Measurements from ENCODE around the gene RFX2.
A peak's percentile ranks its signal among the peaks of the same experiment; 100 is the strongest.
"Not testable (repeated sequence)": the region's sequence is repeated elsewhere in the genome, so short reads cannot be mapped to it uniquely, and the experiment has no call there.

The RFX2 gene

DNA sequence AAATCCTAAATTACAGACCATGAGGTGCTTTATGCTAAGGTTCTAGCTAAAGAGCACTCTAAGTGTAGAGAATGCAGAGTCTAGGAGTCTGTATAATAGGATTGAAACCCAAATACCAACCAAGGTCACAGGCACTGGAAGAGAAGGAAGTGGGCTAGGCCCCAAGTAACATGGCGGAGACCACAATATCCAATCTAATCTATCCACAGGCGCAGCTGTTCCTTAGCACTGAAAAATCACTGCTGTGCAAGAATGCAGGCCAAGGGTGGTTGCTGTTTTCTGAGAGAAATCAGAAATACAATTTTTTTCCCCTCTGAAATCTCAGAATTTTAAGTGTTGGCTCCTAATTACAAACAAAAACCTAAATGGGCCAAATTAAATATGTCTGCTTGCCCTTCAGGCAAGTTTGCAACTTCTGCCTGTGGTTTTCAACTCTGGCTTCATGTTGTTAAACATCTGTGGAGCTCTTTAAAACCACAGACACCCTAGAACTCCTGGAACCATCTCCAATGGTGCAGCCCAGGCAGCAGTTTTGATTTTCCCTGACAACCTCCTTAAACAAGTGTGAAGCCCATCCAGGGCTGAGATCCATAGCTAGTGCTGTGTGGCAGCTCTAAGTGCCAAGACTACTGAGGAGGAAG, 138.5 kb downstream of the RFX2 start:
- no peak for DNase-seq (ENCODE audit: low read depth)

DNA sequence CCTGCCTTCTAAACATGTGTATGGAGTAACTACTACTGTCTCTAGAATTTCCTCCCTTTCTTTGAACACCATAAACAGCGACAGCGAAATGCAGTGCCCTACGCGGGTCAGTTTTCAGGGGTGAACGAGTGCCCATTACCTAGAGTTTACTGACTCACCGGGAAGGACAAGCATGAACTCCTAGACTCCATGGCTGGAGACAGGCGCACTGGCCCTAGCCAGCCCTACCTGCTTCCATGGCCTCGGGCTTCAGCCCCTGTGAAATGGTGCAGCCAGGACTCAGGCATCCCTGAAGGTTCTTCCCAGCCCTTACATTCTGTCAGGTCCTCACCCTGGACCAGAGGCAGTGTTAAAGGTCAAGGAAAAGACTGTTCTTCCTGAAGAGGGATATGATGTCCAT, 140.8 kb downstream of the RFX2 start:
- DNase-seq (ENCODE audit: low read depth): no peak

DNA sequence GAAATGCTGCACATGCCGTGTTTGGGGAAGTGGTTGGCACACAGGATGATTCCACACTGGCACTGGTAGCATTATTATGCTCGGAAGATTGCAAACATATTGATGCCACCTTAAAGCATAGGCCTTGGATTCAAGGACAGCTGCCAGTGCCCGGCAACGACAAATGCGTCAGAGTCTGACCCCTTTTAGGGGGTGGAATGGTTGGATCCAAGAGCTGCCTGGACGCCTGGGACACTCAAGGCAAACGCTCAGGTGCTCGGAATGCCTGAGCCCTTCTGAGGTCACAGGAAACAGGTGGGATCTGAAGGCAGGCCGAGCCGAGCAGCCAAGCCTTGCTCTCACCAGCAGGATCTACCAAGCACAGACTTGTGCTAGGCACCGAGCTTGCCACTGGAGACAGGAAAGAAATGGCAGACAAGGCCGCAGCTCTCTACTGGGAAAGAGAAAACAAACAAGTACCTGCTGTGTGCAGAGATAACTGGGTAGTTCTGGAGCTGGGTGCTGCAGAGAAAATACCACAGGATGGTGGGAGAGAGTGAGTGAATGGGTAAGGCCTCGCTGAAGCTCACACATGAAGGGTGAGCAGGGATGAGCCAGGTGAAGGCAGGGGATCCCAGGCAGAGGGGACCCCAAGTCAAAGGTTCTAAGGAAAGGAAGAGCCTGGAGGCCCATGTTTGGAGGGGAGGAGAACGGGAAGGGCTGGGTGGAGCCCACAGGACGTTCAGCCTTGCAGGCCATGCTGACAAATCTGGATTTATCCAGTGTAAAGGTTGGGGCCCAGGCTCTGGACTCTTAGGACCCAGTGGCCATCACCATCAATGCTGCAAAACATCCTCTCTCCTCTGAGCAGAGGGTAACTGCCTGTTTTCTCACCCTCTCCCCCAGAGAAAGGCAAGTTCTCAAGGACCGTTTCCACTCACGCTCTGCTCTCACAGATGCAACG, 141.6 kb downstream of the RFX2 start:
- DNase-seq (ENCODE audit: low read depth): no peak

DNA sequence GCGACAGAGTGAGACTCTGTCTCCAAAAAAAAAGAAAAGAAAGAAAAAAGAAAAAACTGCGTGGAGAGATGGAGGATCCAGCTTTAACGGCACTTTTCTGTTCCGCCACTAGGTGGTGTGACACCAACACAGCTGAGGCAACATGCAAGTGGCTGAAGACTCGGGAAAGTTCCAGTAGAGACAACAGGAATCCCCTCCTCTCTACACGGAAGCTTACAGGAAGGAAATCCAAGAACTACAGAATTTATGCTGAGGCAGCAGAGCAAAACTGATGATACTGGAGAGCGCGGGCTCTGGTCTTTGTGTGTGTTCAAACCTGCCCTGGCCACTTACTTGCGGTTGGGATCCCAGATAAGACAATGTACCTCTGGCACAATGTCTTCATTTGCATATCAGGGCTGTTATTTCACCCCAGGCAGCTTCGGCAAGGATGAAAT, 142.3 kb downstream of the RFX2 start:
- peak; percentile 47 for DNase-seq (ENCODE audit: low read depth)

DNA sequence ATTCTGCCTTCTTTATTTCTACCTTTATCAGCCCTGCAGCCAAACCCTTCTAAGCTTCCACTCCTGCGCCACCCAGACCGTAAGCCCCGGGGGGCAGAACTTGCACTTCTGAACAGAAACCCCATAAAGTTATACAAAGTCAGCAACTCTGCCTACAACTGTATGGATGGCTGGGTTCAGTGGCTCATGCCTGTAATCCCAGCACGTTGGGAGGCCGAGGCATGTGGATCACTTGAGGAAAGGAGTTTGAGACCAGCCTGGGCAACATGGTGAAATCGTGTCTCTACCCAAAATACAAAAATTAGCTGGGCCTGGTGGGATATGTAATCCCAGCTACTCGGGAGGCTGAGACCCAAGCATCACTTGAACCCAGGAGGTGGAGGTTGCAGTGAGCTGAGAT, 142.7 kb downstream of the RFX2 start:
- no peak for DNase-seq (ENCODE audit: low read depth)

DNA sequence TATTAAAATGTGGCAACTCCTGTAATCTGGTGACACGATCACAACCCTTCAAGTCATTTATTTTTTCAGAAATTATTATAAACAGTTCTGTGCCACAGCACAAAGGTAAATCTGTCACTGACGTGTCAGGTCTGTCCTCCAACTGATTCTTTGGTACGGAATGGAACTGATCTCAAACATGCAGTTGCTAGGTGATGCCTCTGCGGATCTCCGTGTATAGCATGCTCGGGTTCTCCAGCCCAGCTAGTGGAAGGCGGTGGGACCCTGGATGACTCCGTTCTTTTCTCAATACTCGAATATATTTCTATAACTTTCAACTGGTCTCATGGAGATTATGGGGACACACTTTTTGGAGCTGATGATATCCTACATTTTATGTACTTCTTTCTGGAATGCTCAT, 143.4 kb downstream of the RFX2 start:
- DNase-seq (ENCODE audit: low read depth): no peak

DNA sequence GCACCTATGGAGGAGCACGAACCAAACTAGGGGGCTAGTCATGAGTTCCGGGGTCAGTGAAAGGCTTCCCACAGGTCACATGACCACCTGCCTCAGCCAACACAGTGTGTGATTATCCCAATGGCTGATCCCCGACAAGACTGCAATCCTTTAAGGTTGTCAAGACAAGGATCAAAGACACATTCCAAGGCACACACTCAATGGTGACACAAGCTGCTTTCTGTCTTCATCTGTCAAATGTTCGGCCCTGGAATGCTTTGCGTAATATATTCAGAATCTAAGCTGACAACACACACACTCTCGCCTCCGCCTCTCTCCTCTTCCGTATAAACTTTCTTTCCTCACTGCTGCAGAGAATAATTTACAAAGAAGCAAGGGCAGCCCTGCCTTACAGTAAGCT, 144.1 kb downstream of the RFX2 start:
- no peak for DNase-seq (ENCODE audit: low read depth)

DNA sequence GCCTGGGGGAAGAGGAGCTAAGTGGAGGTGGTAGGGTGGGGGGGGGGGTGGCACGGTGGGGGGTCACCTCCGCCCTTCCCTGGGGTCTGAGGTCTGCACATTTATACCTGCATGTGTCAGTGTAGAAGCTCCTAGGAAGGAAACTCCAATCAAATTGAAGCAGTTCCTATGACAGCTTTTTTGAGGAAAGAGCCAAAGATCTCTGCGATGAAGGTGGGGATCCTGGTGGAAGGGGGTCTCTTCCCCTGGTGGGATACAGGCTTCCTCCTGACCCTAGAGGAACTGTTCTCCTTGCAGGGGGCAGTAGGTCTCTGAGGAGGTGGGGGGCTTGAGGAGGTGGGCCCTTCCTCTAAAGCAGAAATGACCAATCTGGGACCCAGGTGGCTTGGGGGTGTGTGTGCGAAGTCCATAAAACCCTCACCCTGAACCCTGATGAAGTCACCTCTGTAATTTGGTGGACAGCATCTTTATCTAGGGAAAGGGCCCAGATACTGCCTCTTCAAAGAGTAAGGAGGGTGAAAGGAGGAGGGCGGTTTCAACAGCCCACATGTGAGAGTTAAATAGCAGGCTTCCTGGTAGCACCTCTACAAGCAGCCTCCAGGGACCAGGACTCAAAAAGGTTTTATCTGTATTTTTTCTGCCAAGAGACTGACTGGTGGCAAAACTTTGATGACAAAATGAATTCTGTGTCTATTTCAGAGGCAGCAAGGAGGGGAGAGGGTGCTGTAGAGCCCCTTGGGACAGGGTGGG, 145.3 kb downstream of the RFX2 start:
- DNase-seq (ENCODE audit: low read depth): no peak

DNA sequence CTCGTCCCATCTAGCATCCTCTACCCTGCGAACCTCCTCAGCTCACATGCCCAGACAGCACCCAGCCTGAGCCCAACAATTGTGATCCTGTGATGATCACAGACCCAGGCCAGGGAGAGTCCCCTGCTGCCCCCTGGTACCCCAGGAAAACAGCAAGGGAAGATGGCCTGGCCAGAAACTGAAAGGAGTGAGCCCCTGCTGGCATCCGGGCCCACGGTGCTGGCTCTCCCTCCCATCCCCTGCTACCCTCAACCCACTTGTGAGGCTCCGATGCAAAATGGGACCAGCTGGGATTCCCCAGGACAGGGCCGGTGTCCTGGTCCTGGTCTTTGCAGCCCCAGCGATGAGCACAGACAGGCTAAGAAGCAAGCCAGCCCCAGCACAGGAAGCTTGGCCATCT, 146.4 kb downstream of the RFX2 start:
- no peak for DNase-seq (ENCODE audit: low read depth)

DNA sequence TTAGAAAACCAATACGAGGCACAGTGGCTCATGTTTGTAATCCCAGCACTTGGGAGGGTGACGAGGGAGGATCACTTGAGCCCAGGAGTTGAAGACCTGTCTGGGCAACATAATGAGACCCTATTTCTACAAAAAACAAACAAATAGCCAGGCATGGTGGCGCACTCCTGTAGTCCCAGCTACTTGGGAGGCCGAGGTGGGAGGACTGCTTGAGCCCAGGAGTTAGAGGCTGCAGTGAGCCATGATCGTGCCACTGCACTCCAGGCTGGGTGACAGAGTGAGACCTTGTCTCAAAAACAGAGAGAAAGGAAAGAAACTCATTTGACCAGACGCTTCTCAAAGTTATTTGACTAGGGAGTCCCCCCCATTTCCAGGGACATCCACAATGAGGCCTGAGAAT, 147.0 kb downstream of the RFX2 start:
- not testable (repeated sequence) for DNase-seq (ENCODE audit: low read depth)

DNA sequence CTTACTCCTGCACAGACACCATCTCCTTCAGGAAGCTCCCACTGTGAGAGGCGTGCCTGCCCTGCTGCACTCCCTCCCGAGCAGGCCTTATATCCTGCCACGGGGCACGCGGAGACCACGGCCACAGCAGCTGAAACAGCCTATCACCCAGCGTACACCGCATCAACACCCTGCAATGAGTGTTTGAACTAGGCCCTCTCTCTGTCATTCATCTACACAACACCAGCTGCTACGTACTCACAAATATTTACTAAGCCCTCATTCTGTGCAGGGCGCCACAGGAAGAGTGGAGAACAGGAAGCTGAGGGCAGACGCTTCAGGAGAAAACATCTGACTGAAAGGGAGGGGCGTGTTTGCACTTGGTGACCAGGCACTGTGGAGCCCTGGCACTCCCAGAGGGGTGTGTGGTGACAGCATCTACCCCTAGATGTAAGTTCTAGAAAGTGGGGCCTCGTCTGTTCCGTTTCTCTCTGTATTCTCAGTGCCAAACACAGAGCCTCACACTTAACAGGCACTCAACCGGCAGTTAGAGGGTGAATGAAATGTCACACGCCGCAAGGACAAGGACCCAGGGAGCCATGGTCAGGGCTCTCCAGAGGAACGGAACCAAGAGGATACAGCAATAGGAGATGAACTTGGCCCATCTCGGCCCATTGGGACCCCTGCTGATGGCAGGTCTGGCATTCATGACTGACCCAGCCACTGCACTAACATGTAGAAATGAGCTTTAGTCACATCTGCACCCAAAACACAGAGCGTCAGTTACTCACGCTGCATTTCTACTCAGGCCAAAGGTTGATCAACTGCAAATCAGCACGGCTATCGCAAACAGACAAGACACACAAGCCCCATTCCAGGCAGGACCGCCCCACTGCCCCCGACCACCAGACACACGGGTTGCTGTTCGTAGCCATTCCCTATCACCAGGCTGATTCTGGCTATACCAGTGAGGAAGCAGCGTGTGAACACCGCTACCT, 148.0 kb downstream of the RFX2 start:
- DNase-seq (ENCODE audit: low read depth): peak; percentile 43

DNA sequence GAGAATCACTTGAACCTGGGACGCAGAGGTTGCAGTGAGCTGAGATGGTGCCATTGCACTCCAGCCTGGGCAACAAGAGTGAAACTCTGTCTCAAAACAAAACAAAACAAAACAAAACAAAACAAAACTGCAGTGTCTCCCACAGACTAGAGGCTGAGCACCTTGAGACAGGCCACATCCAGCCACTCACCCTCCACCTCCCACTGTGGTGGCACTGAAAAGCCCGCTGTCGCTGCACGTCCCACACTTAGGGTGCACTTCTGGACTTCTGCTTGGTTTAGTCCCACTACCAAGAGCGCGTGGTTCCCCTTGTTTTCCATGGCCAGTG, 148.7 kb downstream of the RFX2 start:
- not testable (repeated sequence) for DNase-seq (ENCODE audit: low read depth)

DNA sequence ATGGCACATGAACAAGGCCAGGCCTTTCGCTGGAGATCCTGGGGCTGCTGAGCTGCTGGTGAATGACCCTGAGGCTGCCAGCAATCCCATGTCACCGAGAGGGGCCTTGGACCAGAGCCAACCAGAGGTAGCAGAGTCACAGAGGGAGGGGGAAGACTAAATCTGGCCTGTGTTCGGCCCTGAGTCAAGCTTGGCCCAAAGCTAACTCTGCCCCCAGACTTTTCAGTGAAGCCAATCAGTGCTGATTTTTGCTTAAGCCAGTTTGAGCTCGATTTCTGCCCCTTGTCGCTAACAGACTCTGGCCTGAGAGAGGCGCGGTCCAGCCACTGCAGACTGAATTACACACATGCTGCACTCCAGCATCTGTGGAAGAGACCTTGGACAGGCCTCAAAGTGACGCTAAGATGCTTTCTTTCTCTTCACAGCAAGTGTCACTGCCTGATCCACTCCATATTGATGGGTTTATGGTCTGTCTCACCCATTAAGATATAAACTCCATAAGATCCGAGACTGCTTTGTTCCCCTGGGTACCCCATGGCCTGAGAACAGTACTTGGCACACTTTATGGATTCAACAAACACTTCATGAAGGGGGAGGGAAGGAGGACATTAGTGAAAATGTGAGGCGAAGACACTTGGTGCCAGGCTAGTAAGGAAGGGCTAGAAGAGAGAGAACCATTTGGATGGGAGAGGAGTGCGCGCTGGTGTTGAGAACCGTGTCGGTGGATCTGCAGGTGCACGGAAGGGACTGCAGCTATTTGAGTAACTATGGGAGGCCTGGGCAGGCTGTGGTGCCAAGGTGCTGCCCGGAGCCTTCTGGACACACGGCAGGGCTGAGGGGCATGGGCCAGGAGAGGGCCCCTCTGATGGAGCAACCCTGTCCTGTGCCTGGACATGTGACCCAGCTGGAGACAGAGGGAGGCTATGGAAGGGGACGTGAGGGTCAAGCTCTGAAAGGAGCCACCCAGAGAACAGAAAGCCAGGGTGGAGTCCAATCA, 150.0 kb downstream of the RFX2 start:
- no peak for DNase-seq (ENCODE audit: low read depth)

DNA sequence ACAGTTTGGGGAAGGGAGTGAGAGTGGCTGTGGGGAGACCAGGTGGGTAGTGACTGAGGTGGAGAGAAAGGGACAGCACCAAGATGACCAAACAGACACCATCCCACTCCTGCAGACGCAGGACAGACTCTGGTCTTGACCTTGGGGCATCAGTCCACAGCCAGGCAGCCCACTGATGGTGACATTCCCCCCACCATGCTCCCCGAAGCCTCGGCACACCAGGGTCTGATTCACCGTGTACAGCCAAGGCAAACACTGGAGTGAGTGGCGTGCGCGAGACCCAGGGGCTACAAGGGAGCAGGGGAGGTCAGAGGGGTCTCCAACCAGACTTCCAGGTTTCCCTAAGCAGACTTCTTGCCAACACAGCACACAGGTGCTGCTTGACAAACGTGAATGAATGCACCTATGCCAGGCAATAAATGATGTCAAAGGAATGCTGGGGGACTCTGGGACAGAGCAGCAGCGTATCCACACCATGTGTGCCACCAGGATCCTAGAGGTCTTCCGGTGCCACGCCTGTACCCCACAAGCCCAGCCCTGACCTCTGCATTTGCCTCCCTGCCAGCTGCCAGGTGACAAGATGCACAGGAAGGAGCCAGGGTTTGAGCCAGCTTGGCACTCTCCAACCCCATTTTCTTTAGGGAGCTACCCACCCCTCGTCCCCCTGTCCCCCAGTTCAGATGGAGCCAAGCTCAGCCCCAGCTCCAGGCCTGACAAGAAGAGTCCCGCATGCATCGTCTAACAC, 150.9 kb downstream of the RFX2 start:
- DNase-seq (ENCODE audit: low read depth): no peak

DNA sequence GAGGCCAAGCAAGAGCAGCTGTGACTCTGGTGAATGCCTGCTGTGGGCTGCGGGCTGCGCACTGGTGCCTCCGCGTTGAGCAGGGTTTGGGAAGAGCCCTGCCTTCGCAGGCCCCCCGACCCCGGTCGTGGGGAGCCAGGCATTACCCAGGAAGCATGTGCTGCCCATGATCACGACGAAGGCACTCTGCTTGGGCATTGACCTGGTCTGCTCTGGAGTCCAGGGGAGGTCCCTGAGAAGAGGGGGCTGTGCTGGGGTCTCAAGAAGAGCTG, 151.5 kb downstream of the RFX2 start:
- no peak for DNase-seq (ENCODE audit: low read depth)

DNA sequence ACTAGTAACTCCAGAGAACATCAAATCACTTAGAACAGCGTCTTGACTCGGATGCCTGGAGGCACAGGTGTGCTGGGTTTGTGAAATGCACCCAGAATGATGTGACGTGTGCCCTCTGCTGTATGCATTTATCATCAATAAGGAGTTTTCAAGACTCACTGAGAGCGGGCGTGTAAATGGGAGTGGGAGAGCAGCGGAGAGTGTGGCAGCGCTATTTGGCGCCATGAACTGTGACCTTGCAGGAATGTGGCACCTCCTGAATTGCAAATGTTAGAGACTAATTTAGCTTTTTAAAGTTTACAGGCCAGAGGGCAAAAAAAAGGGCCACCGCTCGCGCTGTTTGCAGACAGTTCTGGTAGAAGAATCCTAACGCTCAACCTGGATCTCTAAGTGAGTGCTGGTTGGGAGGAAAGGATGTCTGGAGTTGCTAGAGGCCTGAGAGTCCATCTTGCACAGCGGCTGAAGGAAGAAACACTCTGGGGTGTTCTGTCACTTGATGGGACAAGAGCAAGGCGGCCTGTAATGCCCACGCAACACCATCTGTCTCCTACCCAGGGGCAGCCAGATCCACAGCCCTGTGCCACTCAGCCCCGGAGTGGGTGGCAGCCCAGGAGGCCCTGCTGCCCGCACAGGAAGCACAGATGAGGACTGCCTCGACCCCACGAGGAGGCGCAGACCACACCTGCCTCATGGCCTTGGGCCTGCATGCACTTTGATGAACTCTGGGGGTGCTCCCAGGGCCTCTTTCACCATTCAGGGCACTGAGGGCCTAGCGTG, 152.0 kb downstream of the RFX2 start:
- no peak for DNase-seq (ENCODE audit: low read depth)

DNA sequence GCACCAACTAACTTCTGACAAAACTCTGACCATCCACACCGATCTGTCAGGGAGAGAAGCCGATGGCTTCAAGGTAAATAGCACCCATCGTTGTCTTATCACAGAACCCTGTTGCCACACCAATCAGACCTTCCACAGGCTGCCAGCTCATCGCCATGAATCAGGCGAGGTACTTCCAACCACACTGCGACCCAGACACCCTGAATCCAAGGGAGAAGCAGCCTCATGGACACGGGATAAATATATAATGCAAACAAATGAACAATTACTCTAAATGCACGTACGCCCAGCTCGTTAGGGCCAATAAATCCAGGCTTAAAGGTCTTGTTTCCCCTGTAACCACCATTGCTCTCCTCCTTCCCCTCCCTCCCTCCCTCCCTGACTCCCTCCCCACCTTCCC, 153.1 kb downstream of the RFX2 start:
- DNase-seq (ENCODE audit: low read depth): no peak

DNA sequence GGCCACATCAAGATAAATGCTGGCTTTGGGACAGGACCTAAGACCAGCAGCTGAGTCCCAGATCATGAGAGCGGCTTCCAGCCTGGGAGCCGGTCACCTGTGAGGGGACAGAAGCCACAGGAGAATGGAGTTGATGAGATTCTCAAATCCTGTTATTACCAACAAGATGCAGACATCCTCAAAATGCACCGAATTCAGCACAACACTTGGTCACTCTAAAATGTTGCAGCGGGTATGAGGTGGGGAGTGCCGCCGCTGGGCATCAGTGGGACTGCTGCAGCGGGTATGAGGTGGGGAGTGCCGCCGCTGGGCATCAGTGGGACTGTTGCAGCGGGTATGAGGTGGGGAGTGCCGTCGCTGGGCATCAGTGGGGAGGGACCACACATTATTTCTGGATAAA, 153.6 kb downstream of the RFX2 start:
- DNase-seq (ENCODE audit: low read depth): no peak

DNA sequence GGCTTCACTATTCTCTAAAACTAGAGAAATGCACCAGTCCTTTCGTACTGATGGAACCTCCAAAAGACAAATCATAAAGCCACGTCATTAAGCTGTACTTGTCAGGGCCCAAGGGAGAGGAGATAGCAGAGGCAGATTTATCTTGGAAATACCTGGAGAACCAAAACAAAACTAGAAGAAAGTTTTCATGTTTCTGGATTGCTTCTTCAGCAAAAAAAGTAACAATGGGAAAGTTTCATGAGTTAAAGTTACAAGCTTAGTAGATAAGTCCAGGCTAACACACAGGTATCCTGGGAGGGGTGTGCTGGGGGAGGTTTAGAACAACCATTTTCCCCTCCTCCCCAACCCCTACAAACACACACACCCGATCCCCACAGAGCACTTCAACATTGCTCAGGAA, 154.0 kb downstream of the RFX2 start:
- no peak for DNase-seq (ENCODE audit: low read depth)

Data from stimulated activated CD4-positive, alpha-beta T cell treated with anti-CD3 and anti-CD28 coated beads, Interleukin-2, amount 100 ng/mL, for 4 hours (primary cell).